ENCODE results near the gene RUFY3. TPM values are rescaled to one million over a fixed set of nuclear protein-coding genes. Genes with fewer than 3 reads are reported as not detected.

RUFY3 gene
- total and polyA plus RNA-seq, 2 experiments from 2014 or later, result 28.1 to 43.7 TPM

GRCh38 chr4:70706044-70706461 lies 15.7 kb upstream of the RUFY3 start:
- Histone ChIP-seq H3K36me3 (no peaks in the 10 kb centered on the region), H3K9me3 (ENCODE audit: low read depth) (no peaks in the 10 kb centered on the region), H3K27ac (peak overlapping the region; percentile 93), H3K27me3 (no peaks in the 10 kb centered on the region), H3K4me3 (peak overlapping the region; percentile 46), H3K4me1 (ENCODE audit: low read depth) (peaks cover 11% of the 10 kb centered on the region)
- TF ChIP-seq CTCF (IDR thresholded peaks at IDR 0.05; ENCODE audit: low read depth, low read length), result no peak
- no peak for DNase-seq (ENCODE audit: low read depth in 1 of 2, low spot score in 1 of 2)

- peak in 1 of 2 donors; percentile 7 for DNase-seq (ENCODE audit: low read depth in 1 of 2, low spot score in 1 of 2)
- no peaks in the 10 kb centered on the region for H3K9me3 ChIP-seq (ENCODE audit: low read depth)
- peak overlapping the region; percentile 93 for H3K27ac ChIP-seq
These were observed 15.2 kb upstream of the RUFY3 start for GRCh38 chr4:70706516-70706915.

GRCh38 chr4:70709611-70710205 lies 12.1 kb upstream of the RUFY3 start:
- H3K27me3 ChIP-seq, result no peaks in the 10 kb centered on the region
- H3K9me3 ChIP-seq (ENCODE audit: low read depth), result no peaks in the 10 kb centered on the region
- peaks cover 15% of the 10 kb centered on the region for H3K4me1 ChIP-seq (ENCODE audit: low read depth)
- H3K4me3 ChIP-seq, result no peak overlapping the region
- no peak for TF ChIP-seq CTCF (IDR thresholded peaks at IDR 0.05; ENCODE audit: low read depth, low read length)
- peak overlapping the region; percentile 49 for H3K27ac ChIP-seq
- H3K36me3 ChIP-seq, result no peaks in the 10 kb centered on the region
- no peak for DNase-seq (ENCODE audit: low read depth in 1 of 2, low spot score in 1 of 2)

More at GRCh38 chr4:70706516-70706915, 15.2 kb upstream of the RUFY3 start:
- no peaks in the 10 kb centered on the region for H3K27me3 ChIP-seq
- H3K4me3 ChIP-seq, result peak overlapping the region; percentile 46
- no peak for TF ChIP-seq CTCF (IDR thresholded peaks at IDR 0.05; ENCODE audit: low read depth, low read length)
- no peaks in the 10 kb centered on the region for H3K36me3 ChIP-seq
- peaks cover 11% of the 10 kb centered on the region for H3K4me1 ChIP-seq (ENCODE audit: low read depth)

- Histone ChIP-seq H3K27me3 (no peaks in the 10 kb centered on the region), H3K4me3 (no peak overlapping the region), H3K4me1 (ENCODE audit: low read depth) (peaks cover 10% of the 10 kb centered on the region), H3K27ac (no peak overlapping the region), H3K9me3 (ENCODE audit: low read depth) (no peaks in the 10 kb centered on the region), H3K36me3 (no peaks in the 10 kb centered on the region)
- DNase-seq (ENCODE audit: low read depth in 1 of 2, low spot score in 1 of 2), result no peak
- no peak for TF ChIP-seq CTCF (IDR thresholded peaks at IDR 0.05; ENCODE audit: low read depth, low read length)
These were observed 10.2 kb upstream of the RUFY3 start for GRCh38 chr4:70711599-70711998.

- H3K9me3 ChIP-seq (ENCODE audit: low read depth), result no peaks in the 10 kb centered on the region
- H3K4me3 ChIP-seq, result no peak overlapping the region
- TF ChIP-seq CTCF (IDR thresholded peaks at IDR 0.05; ENCODE audit: low read depth, low read length), result no peak
- no peaks in the 10 kb centered on the region for H3K36me3 ChIP-seq
- no peaks in the 10 kb centered on the region for H3K27me3 ChIP-seq
- H3K27ac ChIP-seq, result no peak overlapping the region
- DNase-seq (ENCODE audit: low read depth in 1 of 2, low spot score in 1 of 2), result peak in 1 of 2 donors; percentile 19
- H3K4me1 ChIP-seq (ENCODE audit: low read depth), result peaks cover 10% of the 10 kb centered on the region
These were observed 9.6 kb upstream of the RUFY3 start for GRCh38 chr4:70712150-70712549.

All from cardiac muscle cell (in vitro differentiated cells and primary cell).